PFSK-1 (cell line): Measurements from ENCODE around the gene GRB10.

Source experiments
- FOXP2 ChIP-seq: optimal IDR thresholded peaks from 2 replicates; pipeline ENCODE3; 2011; ENCODE audit warnings: borderline replicate concordance, control low read depth, inconsistent platforms; ENCODE audit not compliant: insufficient read depth; ENCODE audit errors: extremely low read length, extremely low read depth
- POLR2AphosphoS5 ChIP-seq: IDR thresholded peaks from 2 replicates; pipeline ENCODE4 v1.6.1; 2012; ENCODE audit warnings: low read depth, mild to moderate bottlenecking, control low read depth, low read length, moderate library complexity
- SIN3A ChIP-seq: IDR thresholded peaks from 2 replicates; pipeline ENCODE4 v1.6.1; 2012; ENCODE audit warnings: mild to moderate bottlenecking, low read length, moderate library complexity, borderline replicate concordance; ENCODE audit not compliant: insufficient read depth
- TAF1 ChIP-seq: IDR thresholded peaks from 2 replicates; pipeline ENCODE4 v1.6.1; 2012; ENCODE audit warnings: low read length, control low read depth, borderline replicate concordance; ENCODE audit not compliant: insufficient read depth
- TF ChIP-seq, protein P1 (sequence below), 2 experiments: IDR thresholded peaks; 2 replicates each; pipeline versions ENCODE4 v1.6.1 to v1.8.0; 2011 to 2012; ENCODE audit warnings: low read depth in 2 of 2, low read length in 2 of 2, control low read depth in 1 of 2, inconsistent platforms in 1 of 2, mild to moderate bottlenecking in 1 of 2, moderate library complexity in 1 of 2; ENCODE audit not compliant: insufficient read depth in 1 of 2

Gene GRB10

DNA sequence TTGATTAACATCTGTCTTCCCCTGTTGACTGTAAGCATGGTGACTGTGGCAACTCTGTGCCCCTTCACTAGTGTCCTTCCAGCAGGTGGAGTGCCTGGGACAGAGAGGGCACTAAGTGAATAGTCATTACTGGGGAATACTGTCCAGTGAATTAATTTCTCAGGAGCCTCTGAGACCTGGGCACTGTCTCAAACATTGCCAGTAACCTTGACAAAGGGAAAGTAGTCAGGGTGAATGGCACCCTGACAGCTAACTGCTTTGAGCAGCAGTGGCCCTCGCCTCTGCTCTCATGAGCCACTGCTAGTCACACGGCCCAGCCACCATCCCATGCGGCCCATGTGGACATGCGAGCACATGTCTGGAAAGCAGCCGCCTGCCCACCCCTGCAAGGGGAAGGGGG lies 13.1 kb upstream of the GRB10 start:
- no peak for TF ChIP-seq POLR2AphosphoS5
- TF ChIP-seq FOXP2 = no peak
- TF ChIP-seq, protein P1, sequence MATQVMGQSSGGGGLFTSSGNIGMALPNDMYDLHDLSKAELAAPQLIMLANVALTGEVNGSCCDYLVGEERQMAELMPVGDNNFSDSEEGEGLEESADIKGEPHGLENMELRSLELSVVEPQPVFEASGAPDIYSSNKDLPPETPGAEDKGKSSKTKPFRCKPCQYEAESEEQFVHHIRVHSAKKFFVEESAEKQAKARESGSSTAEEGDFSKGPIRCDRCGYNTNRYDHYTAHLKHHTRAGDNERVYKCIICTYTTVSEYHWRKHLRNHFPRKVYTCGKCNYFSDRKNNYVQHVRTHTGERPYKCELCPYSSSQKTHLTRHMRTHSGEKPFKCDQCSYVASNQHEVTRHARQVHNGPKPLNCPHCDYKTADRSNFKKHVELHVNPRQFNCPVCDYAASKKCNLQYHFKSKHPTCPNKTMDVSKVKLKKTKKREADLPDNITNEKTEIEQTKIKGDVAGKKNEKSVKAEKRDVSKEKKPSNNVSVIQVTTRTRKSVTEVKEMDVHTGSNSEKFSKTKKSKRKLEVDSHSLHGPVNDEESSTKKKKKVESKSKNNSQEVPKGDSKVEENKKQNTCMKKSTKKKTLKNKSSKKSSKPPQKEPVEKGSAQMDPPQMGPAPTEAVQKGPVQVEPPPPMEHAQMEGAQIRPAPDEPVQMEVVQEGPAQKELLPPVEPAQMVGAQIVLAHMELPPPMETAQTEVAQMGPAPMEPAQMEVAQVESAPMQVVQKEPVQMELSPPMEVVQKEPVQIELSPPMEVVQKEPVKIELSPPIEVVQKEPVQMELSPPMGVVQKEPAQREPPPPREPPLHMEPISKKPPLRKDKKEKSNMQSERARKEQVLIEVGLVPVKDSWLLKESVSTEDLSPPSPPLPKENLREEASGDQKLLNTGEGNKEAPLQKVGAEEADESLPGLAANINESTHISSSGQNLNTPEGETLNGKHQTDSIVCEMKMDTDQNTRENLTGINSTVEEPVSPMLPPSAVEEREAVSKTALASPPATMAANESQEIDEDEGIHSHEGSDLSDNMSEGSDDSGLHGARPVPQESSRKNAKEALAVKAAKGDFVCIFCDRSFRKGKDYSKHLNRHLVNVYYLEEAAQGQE (IDR thresholded peaks at IDR 0.05; ENCODE audit: insufficient read depth in 1 of 2, low read depth in 2 of 2, low read length in 2 of 2) = no peak
- no peak for TF ChIP-seq SIN3A
- no peak for TF ChIP-seq TAF1

DNA sequence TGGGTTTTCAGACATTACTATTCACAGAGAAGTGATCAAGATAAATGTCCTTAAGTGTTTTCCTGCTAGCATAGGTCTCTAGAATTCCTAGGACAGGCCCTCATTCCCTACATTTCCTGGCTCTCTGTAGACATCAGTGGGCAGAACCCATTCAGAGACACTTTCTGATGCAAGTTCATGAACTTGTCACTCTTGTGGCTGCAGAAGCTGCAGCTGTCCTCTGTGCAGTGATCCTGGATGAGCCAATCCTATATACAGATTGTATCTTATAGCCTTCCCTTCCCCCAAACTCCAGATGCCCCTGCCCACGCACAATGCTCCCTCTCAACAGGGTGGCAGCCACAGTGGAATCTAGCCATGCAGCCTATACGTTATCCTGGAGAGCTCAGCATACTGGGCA lies 12.6 kb upstream of the GRB10 start:
- TF ChIP-seq POLR2AphosphoS5 (no peak), SIN3A (no peak), TAF1 (no peak), FOXP2 (peak; percentile 63)
- TF ChIP-seq, protein P1 (IDR thresholded peaks at IDR 0.05; ENCODE audit: insufficient read depth in 1 of 2, low read depth in 2 of 2, low read length in 2 of 2) = no peak

- TF ChIP-seq POLR2AphosphoS5 (no peak), TAF1 (no peak), SIN3A (no peak)
- TF ChIP-seq, protein P1 (IDR thresholded peaks at IDR 0.05; ENCODE audit: insufficient read depth in 1 of 2, low read depth in 2 of 2, low read length in 2 of 2) = no peak
These were observed 11.4 kb upstream of the GRB10 start for GRCh38 chr7:50793947-50794570.

GRCh38 chr7:50793120-50793946 lies 10.6 kb upstream of the GRB10 start:
- TF ChIP-seq TAF1 (no peak), FOXP2 (peak; percentile 34)

DNA sequence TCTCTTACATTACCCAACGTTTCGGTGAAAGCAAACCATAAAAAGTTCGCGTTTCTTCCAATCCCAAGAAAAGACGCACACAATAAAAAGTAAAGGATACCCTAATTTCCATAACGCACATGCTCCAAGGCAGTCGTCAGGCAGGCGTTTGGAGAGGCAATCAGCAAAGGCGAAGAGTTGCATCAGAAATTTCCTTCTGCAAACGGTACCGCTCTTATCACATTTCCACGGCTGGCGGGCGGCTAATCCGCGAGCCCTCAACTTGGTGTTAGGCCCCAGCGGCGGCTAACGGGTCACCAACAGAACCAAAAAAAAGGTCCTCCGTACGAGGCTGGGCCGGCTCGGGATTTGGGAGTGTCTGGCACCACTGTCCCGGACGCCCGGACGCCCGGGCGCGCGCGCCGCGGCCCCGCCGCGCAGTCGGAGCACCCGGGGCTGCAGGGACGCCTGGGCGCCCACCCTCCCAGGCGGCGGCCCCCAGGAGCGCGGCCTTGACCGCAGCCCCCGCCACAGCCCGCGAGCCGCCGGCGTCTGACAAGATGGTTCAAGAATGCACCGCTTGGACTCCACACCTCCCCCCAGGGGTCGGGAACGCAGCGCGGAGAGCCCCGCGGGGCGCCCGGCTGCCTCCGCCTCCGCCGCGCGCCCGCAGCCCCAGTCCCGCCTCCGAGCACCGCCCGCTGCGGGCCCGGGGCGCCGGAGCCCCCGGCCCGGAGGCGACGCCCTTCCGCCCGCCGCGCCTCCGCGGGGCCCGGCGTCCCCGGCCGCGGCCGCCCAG lies 9.8 kb upstream of the GRB10 start:
- TF ChIP-seq SIN3A = no peak
- TF ChIP-seq, protein P1 (IDR thresholded peaks at IDR 0.05; ENCODE audit: insufficient read depth in 1 of 2, low read depth in 2 of 2, low read length in 2 of 2) = no peak
- no peak for TF ChIP-seq FOXP2
- no peak for TF ChIP-seq POLR2AphosphoS5
- TF ChIP-seq TAF1 = no peak
